HEK293 (cell line): ENCODE results near the gene ZFPM1.

Source experiments
- CTCF ChIA-PET: fragments of 350-600 bp; formaldehyde crosslinking; extraction: SDS; loops from one replicate; lab custom pipeline; 2021; ENCODE audit warnings: antibody characterized with exemption; lab: Yijun Ruan, JAX
- POLR2A ChIA-PET: fragments of 300-600 bp; formaldehyde crosslinking; extraction: SDS; loops from one replicate; lab custom pipeline; 2020; ENCODE audit warnings: antibody characterized with exemption, inconsistent platforms; lab: Yijun Ruan, JAX
- H3K27ac ChIP-seq: fragments of 200-500 bp; sonication (Bioruptor generic); 2 replicates; pipeline ENCODE4 v1.5.1; 2014; ENCODE audit warnings: low read depth, low read length, control low read depth, inconsistent platforms; ENCODE audit errors: extremely low read depth
- H3K36me3 ChIP-seq, 2 experiments: fragments of 200-500 bp in 1 of 2; sonication (Bioruptor generic) in 1 of 2; 1 replicate in 1 of 2; 2 replicates in 1 of 2; pipeline ENCODE4 v1.5.1; 2014 to 2017; ENCODE audit warnings: inconsistent platforms in 2 of 2, low read length in 2 of 2; ENCODE audit not compliant: control insufficient read depth in 2 of 2, insufficient read depth in 1 of 2
- H3K4me1 ChIP-seq: fragments of 200-500 bp; sonication (Bioruptor generic); 2 replicates; pipeline ENCODE4 v1.5.1; 2014; ENCODE audit warnings: mild to moderate bottlenecking, low read length, inconsistent platforms; ENCODE audit not compliant: control insufficient read depth, insufficient read depth
- H3K4me3 ChIP-seq: 2 replicates; pipeline ENCODE4 v1.5.1; 2011; ENCODE audit warnings: low read depth, mild to moderate bottlenecking, control low read depth, low read length, moderate library complexity
- H3K9me3 ChIP-seq: fragments of 200-500 bp; sonication (Bioruptor generic); 2 replicates; pipeline ENCODE4 v1.5.1; 2014; ENCODE audit warnings: low read depth, low read length, inconsistent platforms; ENCODE audit not compliant: control insufficient read depth, insufficient read depth
- KLF1 ChIP-seq: fragments of 450-650 bp; formaldehyde crosslinking; IDR thresholded peaks from 2 replicates; pipeline ENCODE4 v1.5.1; 2016; ENCODE audit warnings: missing biosample characterization, missing genetic modification characterization
- KLF10 ChIP-seq: fragments of 450-650 bp; IDR thresholded peaks from 2 replicates; pipeline ENCODE4 v1.5.1; 2018; ENCODE audit warnings: missing biosample characterization, mild to moderate bottlenecking, missing genetic modification characterization
- KLF17 ChIP-seq: fragments of 450-650 bp; formaldehyde crosslinking; IDR thresholded peaks from 2 replicates; pipeline ENCODE4 v1.5.1; 2016; ENCODE audit warnings: missing biosample characterization, missing genetic modification characterization
- KLF9 ChIP-seq: fragments of 450-650 bp; formaldehyde crosslinking; IDR thresholded peaks from 2 replicates; pipeline ENCODE4 v1.5.1; 2016; ENCODE audit warnings: missing biosample characterization, missing genetic modification characterization, low read depth
- MZF1 ChIP-seq: fragments of 450-650 bp; formaldehyde crosslinking; IDR thresholded peaks from 2 replicates; pipeline ENCODE4 v1.5.1; 2017; ENCODE audit warnings: missing biosample characterization, missing genetic modification characterization, borderline replicate concordance
- ZEB2 ChIP-seq: fragments of 450-650 bp; formaldehyde crosslinking; IDR thresholded peaks from 2 replicates; pipeline ENCODE4 v1.5.1; 2016; ENCODE audit warnings: missing biosample characterization, missing genetic modification characterization
- ZFP37 ChIP-seq: fragments of 450-650 bp; formaldehyde crosslinking; IDR thresholded peaks from 2 replicates; pipeline ENCODE4 v1.5.1; 2016; ENCODE audit warnings: missing biosample characterization, missing genetic modification characterization
- ZIC2 ChIP-seq: fragments of 450-650 bp; formaldehyde crosslinking; IDR thresholded peaks from 2 replicates; pipeline ENCODE4 v1.5.1; 2016; ENCODE audit warnings: missing biosample characterization, missing genetic modification characterization
- ZNF112 ChIP-seq: fragments of 450-650 bp; formaldehyde crosslinking; IDR thresholded peaks from 2 replicates; pipeline ENCODE4 v1.5.0; 2017; ENCODE audit warnings: missing biosample characterization, missing genetic modification characterization
- ZNF133 ChIP-seq: fragments of 450-650 bp; formaldehyde crosslinking; IDR thresholded peaks from 2 replicates; pipeline ENCODE4 v1.5.1; 2016; ENCODE audit warnings: missing biosample characterization, missing genetic modification characterization
- ZNF146 ChIP-seq: fragments of 450-650 bp; formaldehyde crosslinking; IDR thresholded peaks from 2 replicates; pipeline ENCODE4 v1.5.1; 2016; ENCODE audit warnings: missing biosample characterization, missing genetic modification characterization
- ZNF16 ChIP-seq: fragments of 450-650 bp; formaldehyde crosslinking; IDR thresholded peaks from 2 replicates; pipeline ENCODE4 v1.5.1; 2016; ENCODE audit warnings: low read depth, missing biosample characterization, missing genetic modification characterization
- ZNF202 ChIP-seq: fragments of 450-650 bp; formaldehyde crosslinking; IDR thresholded peaks from 2 replicates; pipeline ENCODE4 v1.5.1; 2016; ENCODE audit warnings: missing biosample characterization, missing genetic modification characterization, borderline replicate concordance
- ZNF214 ChIP-seq: fragments of 450-650 bp; formaldehyde crosslinking; IDR thresholded peaks from 2 replicates; pipeline ENCODE4 v1.5.1; 2017; ENCODE audit warnings: missing biosample characterization, mild to moderate bottlenecking, missing genetic modification characterization, borderline replicate concordance
- ZNF266 ChIP-seq: fragments of 450-650 bp; formaldehyde crosslinking; IDR thresholded peaks from 2 replicates; pipeline ENCODE4 v1.5.1; 2016; ENCODE audit warnings: missing biosample characterization, missing genetic modification characterization, low read depth
- ZNF302 ChIP-seq: fragments of 450-650 bp; formaldehyde crosslinking; IDR thresholded peaks from 2 replicates; pipeline ENCODE4 v1.5.1; 2016; ENCODE audit warnings: missing biosample characterization, missing genetic modification characterization, low read depth
- ZNF391 ChIP-seq: fragments of 450-650 bp; formaldehyde crosslinking; IDR thresholded peaks from 2 replicates; pipeline ENCODE4 v1.5.1; 2016; ENCODE audit warnings: low read depth, missing biosample characterization, missing genetic modification characterization, borderline replicate concordance
- ZNF544 ChIP-seq: fragments of 450-650 bp; formaldehyde crosslinking; IDR thresholded peaks from 2 replicates; pipeline ENCODE4 v1.5.0; 2017; ENCODE audit warnings: missing biosample characterization, missing genetic modification characterization
- ZNF629 ChIP-seq: fragments of 450-650 bp; formaldehyde crosslinking; IDR thresholded peaks from 2 replicates; pipeline ENCODE4 v1.5.1; 2017; ENCODE audit warnings: missing biosample characterization, missing genetic modification characterization
- ZNF768 ChIP-seq: fragments of 450-650 bp; formaldehyde crosslinking; IDR thresholded peaks from 2 replicates; pipeline ENCODE4 v1.5.1; 2018; ENCODE audit warnings: missing biosample characterization, mild to moderate bottlenecking, missing genetic modification characterization
- ZSCAN16 ChIP-seq: fragments of 450-650 bp; formaldehyde crosslinking; IDR thresholded peaks from 2 replicates; pipeline ENCODE4 v1.5.1; 2016; ENCODE audit warnings: missing biosample characterization, missing genetic modification characterization
- ZSCAN4 ChIP-seq: fragments of 450-650 bp; formaldehyde crosslinking; IDR thresholded peaks from 2 replicates; pipeline ENCODE4 v1.5.1; 2017; ENCODE audit warnings: missing biosample characterization, missing genetic modification characterization
- TF ChIP-seq, protein P1 (sequence below): fragments of 450-650 bp; formaldehyde crosslinking; IDR thresholded peaks from 2 replicates; pipeline ENCODE4 v1.5.1; 2017; ENCODE audit warnings: missing biosample characterization, mild to moderate bottlenecking, missing genetic modification characterization, moderate library complexity

Gene ZFPM1

GRCh38 chr16:88514070-88514469, 61.0 kb downstream of the ZFPM1 start:
- Histone ChIP-seq H3K4me1 (peaks cover 10% of the 10 kb centered on the region), H3K9me3 (no peaks in the 10 kb centered on the region), H3K27ac (no peak overlapping the region), H3K36me3 (no peaks in the 10 kb centered on the region), H3K4me3 (no peak overlapping the region)
- no peak for TF ChIP-seq ZNF391 (tag by site-specific recombination)
- TF ChIP-seq KLF1 (tag by site-specific recombination) = no peak
- no peak for TF ChIP-seq ZNF302 (tag by site-specific recombination)
- no peak for TF ChIP-seq ZIC2 (tag by site-specific recombination)
- no peak for TF ChIP-seq ZNF544 (tag by site-specific recombination)
- TF ChIP-seq ZSCAN16 = no peak
- no peak for TF ChIP-seq ZSCAN4 (tag by site-specific recombination)
- no peak for TF ChIP-seq ZEB2 (tag by site-specific recombination)
- TF ChIP-seq ZNF133 (tag by site-specific recombination) = no peak
- no peak for TF ChIP-seq ZNF266 (tag by site-specific recombination)
- no peak for TF ChIP-seq ZNF146 (tag by site-specific recombination)
- ChIA-PET CTCF (no interaction called here), POLR2A (no interaction called here)

- TF ChIP-seq KLF17 (tag by site-specific recombination) = no peak
- no peak for TF ChIP-seq KLF10 (tag by site-specific recombination)
- no peak for TF ChIP-seq ZNF112
- TF ChIP-seq, protein P1, sequence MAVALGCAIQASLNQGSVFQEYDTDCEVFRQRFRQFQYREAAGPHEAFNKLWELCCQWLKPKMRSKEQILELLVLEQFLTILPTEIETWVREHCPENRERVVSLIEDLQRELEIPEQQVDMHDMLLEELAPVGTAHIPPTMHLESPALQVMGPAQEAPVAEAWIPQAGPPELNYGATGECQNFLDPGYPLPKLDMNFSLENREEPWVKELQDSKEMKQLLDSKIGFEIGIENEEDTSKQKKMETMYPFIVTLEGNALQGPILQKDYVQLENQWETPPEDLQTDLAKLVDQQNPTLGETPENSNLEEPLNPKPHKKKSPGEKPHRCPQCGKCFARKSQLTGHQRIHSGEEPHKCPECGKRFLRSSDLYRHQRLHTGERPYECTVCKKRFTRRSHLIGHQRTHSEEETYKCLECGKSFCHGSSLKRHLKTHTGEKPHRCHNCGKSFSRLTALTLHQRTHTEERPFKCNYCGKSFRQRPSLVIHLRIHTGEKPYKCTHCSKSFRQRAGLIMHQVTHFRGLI = no peak
- no peak for TF ChIP-seq ZNF214 (tag by site-specific recombination)
- POLR2A ChIA-PET = no interaction called here
- no peak overlapping the region for H3K4me3 ChIP-seq
Measured at GRCh38 chr16:88514526-88515232, 61.6 kb downstream of the ZFPM1 start.

DNA sequence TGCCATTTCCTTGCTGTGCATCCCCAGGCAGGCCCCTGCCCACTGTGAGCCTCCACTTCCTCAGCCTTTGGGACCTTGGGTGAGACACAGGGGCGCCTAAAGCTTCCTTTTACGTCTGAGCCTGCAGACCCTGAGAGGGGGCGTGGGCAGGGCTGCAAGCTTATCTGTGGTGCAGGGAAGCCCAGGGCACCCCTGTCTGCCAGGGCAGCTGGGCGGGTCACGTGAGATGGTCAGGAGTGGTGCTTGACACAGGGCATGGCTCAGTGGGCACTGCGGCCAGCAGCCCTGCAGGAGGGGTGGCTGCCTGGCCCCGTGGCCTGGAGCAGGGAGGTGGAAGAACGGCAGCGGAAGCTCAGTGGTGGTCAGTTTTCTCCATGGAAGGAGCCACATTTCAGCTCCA, 62.3 kb downstream of the ZFPM1 start:
- peaks cover 4% of the 10 kb centered on the region for H3K4me1 ChIP-seq
- POLR2A ChIA-PET = no interaction called here
- no peaks in the 10 kb centered on the region for H3K36me3 ChIP-seq
- no peaks in the 10 kb centered on the region for H3K9me3 ChIP-seq
- no peak overlapping the region for H3K27ac ChIP-seq
- no peak overlapping the region for H3K4me3 ChIP-seq
- no peak for TF ChIP-seq ZFP37 (tag by site-specific recombination)
- no peak for TF ChIP-seq ZNF202 (tag by site-specific recombination)
- TF ChIP-seq ZNF629 (tag by site-specific recombination) = no peak
- no peak for TF ChIP-seq ZNF16 (tag by site-specific recombination)
- no peak for TF ChIP-seq MZF1 (tag by site-specific recombination)
- TF ChIP-seq KLF9 (tag by site-specific recombination) = no peak
- TF ChIP-seq ZNF544 (tag by site-specific recombination) = no peak
- no peak for TF ChIP-seq ZNF133 (tag by site-specific recombination)
- no peak for TF ChIP-seq ZNF768
- CTCF ChIA-PET = interaction anchor here (0.6 kb wide), 2 partner anchors 46 to 70 kb away, joined by 3 to 4 read pairs; no protein-coding TSS in a partner anchor

More at GRCh38 chr16:88514526-88515232, 61.6 kb downstream of the ZFPM1 start:
- Histone ChIP-seq H3K4me1 (peaks cover 10% of the 10 kb centered on the region), H3K36me3 (no peaks in the 10 kb centered on the region), H3K9me3 (no peaks in the 10 kb centered on the region), H3K27ac (no peak overlapping the region)
- CTCF ChIA-PET = no interaction called here
